SK-N-MC (cell line): ENCODE data around the gene CFAP77.

Experiments used
- EZH2 ChIP-seq: fragments of 200-600 bp; sonication (generic); IDR thresholded peaks from one replicate; pipeline ENCODE4 v1.6.1; 2017; ENCODE audit warnings: antibody characterized with exemption
- FOXP2 ChIP-seq: optimal IDR thresholded peaks from 2 replicates; pipeline ENCODE3; 2011; ENCODE audit warnings: mild to moderate bottlenecking, moderate library complexity; ENCODE audit not compliant: insufficient read depth; ENCODE audit errors: extremely low read length, control extremely low read depth
- POLR2AphosphoS5 ChIP-seq: IDR thresholded peaks from 2 replicates; pipeline ENCODE4 v1.6.1; 2012; ENCODE audit warnings: mild to moderate bottlenecking, low read depth, low read length, borderline replicate concordance

DNA sequence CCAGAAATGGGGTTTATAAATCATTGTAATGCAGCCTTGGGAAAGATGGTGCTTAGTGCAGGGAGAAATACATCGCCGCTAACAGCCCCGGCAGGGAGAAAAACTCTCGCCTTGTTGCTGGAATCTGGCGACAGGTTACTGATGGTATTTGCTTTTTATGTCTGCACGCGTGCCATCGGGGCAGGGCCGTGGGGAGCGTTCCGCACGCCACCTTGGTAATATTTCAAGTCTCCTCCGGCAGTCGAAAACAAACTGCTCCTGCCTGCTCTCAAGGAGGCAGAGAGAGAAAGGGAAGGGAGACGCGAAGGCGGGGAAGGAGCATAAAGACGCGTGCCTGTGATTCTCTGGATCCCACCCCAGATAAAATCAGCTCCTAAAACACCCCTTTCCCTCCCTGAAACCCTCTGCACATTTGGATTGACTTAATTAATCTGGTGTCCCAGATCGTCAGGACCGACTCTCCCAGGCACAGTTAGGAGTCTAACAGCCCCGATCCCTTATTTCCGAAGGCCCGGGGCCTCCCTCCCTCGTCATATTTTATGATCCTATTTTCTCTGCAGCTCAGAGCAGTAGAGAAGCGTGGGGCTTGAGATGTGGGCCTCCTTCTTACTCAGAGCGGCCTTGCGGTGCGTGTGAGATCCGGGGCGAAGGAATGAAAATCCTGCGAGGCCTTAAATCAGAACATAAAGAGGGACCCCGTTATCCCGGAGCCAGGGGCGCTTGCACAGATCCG is 47.7 kb downstream of the CFAP77 start:
- TF ChIP-seq POLR2AphosphoS5 = no peak
- no peak for TF ChIP-seq EZH2
- TF ChIP-seq FOXP2 = no peak
